ENCODE results near the gene BTF3L4. TPM values are rescaled to one million over a fixed set of nuclear protein-coding genes. Genes with fewer than 3 reads are reported as not detected.
A peak's percentile ranks its signal among the peaks of the same experiment; 100 is the strongest.

BTF3L4 gene
- 42.0 TPM for total RNA-seq (ENCODE audit: unreplicated experiment)
- long read RNA-seq, full-length matches to known transcripts = 40 of 44 reads
- long read RNA-seq, partial matches to known transcripts = 1 of 44 reads
- long read RNA-seq, other reads (novel, unspliced or antisense) = 3 of 44 reads

GRCh38 chr1:52056163-52056936 is at the start of gene BTF3L4:
Gene BTF3L4, plus strand, starts transcription at chr1:52056295. Its CDS starts 3,553 bp downstream, at chr1:52059848.
- H3K27me3 Mint-ChIP-seq (ENCODE audit: unreplicated experiment) = peaks cover 14% of the 10 kb centered on the region
- H3K4me3 Mint-ChIP-seq (ENCODE audit: unreplicated experiment) = peak within 1 kb of the TSS; percentile 100
- H3K36me3 Mint-ChIP-seq (ENCODE audit: low read depth, unreplicated experiment) = peaks cover 21% of the 10 kb centered on the region
- TF ChIP-seq, protein P1, sequence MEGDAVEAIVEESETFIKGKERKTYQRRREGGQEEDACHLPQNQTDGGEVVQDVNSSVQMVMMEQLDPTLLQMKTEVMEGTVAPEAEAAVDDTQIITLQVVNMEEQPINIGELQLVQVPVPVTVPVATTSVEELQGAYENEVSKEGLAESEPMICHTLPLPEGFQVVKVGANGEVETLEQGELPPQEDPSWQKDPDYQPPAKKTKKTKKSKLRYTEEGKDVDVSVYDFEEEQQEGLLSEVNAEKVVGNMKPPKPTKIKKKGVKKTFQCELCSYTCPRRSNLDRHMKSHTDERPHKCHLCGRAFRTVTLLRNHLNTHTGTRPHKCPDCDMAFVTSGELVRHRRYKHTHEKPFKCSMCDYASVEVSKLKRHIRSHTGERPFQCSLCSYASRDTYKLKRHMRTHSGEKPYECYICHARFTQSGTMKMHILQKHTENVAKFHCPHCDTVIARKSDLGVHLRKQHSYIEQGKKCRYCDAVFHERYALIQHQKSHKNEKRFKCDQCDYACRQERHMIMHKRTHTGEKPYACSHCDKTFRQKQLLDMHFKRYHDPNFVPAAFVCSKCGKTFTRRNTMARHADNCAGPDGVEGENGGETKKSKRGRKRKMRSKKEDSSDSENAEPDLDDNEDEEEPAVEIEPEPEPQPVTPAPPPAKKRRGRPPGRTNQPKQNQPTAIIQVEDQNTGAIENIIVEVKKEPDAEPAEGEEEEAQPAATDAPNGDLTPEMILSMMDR (IDR thresholded peaks at IDR 0.05; ENCODE audit: unreplicated experiment) = no peak
- peak within 1 kb of the TSS; percentile 97 for H3K27ac Mint-ChIP-seq (ENCODE audit: unreplicated experiment)
- DNase-seq (ENCODE audit: low spot score) = peak; percentile 90
- H3K4me1 Mint-ChIP-seq (ENCODE audit: unreplicated experiment) = peaks cover 33% of the 10 kb centered on the region
- no peaks in the 10 kb centered on the region for H3K9me3 Mint-ChIP-seq (ENCODE audit: unreplicated experiment)

GRCh38 chr1:52007215-52008002 is 48.7 kb upstream of the BTF3L4 start:
- H3K9me3 Mint-ChIP-seq (ENCODE audit: unreplicated experiment) = no peaks in the 10 kb centered on the region
- H3K27ac Mint-ChIP-seq (ENCODE audit: unreplicated experiment) = no peak overlapping the region
- no peaks in the 10 kb centered on the region for H3K36me3 Mint-ChIP-seq (ENCODE audit: low read depth, unreplicated experiment)
- no peak for DNase-seq (ENCODE audit: low spot score)
- no peak overlapping the region for H3K4me3 Mint-ChIP-seq (ENCODE audit: unreplicated experiment)
- H3K27me3 Mint-ChIP-seq (ENCODE audit: unreplicated experiment) = peaks cover 1% of the 10 kb centered on the region
- TF ChIP-seq, protein P1 (IDR thresholded peaks at IDR 0.05; ENCODE audit: unreplicated experiment) = no peak
- H3K4me1 Mint-ChIP-seq (ENCODE audit: unreplicated experiment) = peaks cover 2% of the 10 kb centered on the region

DNA sequence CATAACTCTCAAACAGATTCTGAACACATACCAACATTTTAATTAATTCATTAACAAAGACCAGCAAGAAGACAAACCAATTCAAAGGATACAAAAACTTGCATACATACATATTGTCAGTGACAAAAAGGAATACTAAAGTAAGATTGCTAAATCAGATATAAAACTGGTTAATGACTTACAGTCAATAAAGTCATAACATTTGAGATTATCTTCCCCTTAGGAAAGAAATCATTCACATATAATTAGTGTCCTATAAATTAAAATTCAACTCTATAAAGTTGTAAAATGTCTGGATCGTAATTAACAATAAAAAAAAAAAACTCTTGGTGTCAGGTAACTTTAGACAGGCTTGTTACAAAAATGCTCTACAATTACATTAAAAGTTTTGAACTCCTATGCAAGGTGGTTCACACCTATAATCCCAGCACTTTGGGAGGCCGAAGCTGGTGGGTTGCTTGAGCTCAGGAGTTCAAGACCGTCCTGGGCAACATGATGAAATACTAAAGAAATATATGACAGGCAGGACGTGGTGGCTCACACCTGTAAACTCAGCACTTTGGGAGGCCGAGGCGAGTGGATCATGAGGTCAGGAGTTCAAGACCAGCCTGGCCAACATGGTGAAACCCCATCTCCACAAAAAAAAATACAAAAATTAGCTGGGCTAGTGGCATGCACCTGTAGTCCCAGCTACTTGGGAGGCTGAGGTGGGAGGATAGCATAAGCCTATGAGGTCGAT is 47.9 kb upstream of the BTF3L4 start:
- Mint-ChIP-seq H3K27me3 (ENCODE audit: unreplicated experiment) (peaks cover 1% of the 10 kb centered on the region), H3K4me1 (ENCODE audit: unreplicated experiment) (peaks cover 2% of the 10 kb centered on the region), H3K4me3 (ENCODE audit: unreplicated experiment) (no peak overlapping the region), H3K27ac (ENCODE audit: unreplicated experiment) (no peak overlapping the region), H3K9me3 (ENCODE audit: unreplicated experiment) (no peaks in the 10 kb centered on the region), H3K36me3 (ENCODE audit: low read depth, unreplicated experiment) (no peaks in the 10 kb centered on the region)
- TF ChIP-seq, protein P1 (IDR thresholded peaks at IDR 0.05; ENCODE audit: unreplicated experiment) = no peak
- DNase-seq (ENCODE audit: low spot score) = no peak

GRCh38 chr1:52022133-52022532 is 34.0 kb upstream of the BTF3L4 start:
- no peaks in the 10 kb centered on the region for H3K9me3 Mint-ChIP-seq (ENCODE audit: unreplicated experiment)
- TF ChIP-seq, protein P1 (IDR thresholded peaks at IDR 0.05; ENCODE audit: unreplicated experiment) = no peak
- H3K27me3 Mint-ChIP-seq (ENCODE audit: unreplicated experiment) = no peaks in the 10 kb centered on the region
- H3K36me3 Mint-ChIP-seq (ENCODE audit: low read depth, unreplicated experiment) = peaks cover 21% of the 10 kb centered on the region
- peak overlapping the region; percentile 95 for H3K27ac Mint-ChIP-seq (ENCODE audit: unreplicated experiment)
- H3K4me1 Mint-ChIP-seq (ENCODE audit: unreplicated experiment) = peaks cover 29% of the 10 kb centered on the region
- DNase-seq (ENCODE audit: low spot score) = no peak
- no peak overlapping the region for H3K4me3 Mint-ChIP-seq (ENCODE audit: unreplicated experiment)
